Hepatocyte (in vitro differentiated cells): ENCODE measurements around the gene ADGRL1.
"Not testable (repeated sequence)": the region's sequence is repeated elsewhere in the genome, so short reads cannot be mapped to it uniquely, and the experiment has no call there.

Source experiments
- EZH2 ChIP-seq: fragments of 200-600 bp; sonication (generic); IDR thresholded peaks from 2 replicates; pipeline ENCODE4 v1.6.1; 2016; ENCODE audit warnings: antibody characterized with exemption, mild to moderate bottlenecking, borderline replicate concordance
- EZH2phosphoT487 ChIP-seq: fragments of 200-600 bp; sonication (generic); IDR thresholded peaks from one replicate; pipeline ENCODE4 v1.6.1; 2018; ENCODE audit warnings: antibody characterized with exemption, mild to moderate bottlenecking, low read depth, moderate library complexity; ENCODE audit not compliant: unreplicated experiment, severe bottlenecking
- TF ChIP-seq, protein P1 (sequence below): fragments of 200-600 bp; sonication (generic); IDR thresholded peaks from 2 replicates; pipeline ENCODE4 v1.5.1; 2016; ENCODE audit warnings: antibody characterized with exemption, mild to moderate bottlenecking; ENCODE audit not compliant: poor library complexity

DNA sequence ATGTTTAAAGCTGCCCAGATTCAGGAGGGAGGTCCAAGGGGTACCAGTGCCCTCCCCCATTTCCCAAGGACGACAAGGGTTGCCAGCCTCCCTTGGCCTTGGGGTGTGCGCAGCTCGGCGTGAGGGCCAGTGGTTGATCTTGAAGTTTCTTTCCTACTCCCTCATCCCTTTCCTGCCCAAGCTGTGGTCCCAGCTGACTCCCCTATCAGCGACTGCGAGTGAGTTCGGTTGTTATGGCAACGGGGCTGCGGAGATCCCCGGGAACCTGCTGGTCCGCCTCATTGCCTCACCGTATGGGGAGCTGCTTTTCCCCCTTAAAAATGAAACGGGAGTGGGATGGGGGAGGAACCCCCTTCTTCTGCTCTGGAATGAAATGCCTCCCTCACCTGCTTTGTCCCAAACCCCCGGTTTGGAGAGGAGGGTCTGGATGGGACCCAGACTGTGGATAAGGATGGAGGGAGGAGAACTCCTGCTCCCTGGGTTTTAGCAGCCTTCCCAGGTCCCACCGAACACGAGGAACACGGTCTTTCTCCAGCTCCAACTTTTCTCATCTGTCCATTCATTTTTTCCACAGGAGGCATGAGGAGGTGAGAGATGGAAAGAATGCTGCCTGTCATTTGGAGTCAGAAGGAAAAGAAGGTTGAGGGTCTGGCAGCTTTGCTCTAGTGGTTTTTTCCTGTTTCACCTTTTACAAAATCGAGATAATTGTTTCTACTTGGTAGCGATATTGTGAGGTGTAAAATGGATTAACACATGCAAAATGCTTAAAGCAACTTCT lies 48.0 kb upstream of the ADGRL1 start:
- TF ChIP-seq, protein P1, sequence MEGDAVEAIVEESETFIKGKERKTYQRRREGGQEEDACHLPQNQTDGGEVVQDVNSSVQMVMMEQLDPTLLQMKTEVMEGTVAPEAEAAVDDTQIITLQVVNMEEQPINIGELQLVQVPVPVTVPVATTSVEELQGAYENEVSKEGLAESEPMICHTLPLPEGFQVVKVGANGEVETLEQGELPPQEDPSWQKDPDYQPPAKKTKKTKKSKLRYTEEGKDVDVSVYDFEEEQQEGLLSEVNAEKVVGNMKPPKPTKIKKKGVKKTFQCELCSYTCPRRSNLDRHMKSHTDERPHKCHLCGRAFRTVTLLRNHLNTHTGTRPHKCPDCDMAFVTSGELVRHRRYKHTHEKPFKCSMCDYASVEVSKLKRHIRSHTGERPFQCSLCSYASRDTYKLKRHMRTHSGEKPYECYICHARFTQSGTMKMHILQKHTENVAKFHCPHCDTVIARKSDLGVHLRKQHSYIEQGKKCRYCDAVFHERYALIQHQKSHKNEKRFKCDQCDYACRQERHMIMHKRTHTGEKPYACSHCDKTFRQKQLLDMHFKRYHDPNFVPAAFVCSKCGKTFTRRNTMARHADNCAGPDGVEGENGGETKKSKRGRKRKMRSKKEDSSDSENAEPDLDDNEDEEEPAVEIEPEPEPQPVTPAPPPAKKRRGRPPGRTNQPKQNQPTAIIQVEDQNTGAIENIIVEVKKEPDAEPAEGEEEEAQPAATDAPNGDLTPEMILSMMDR: not testable (repeated sequence)
- not testable (repeated sequence) for TF ChIP-seq EZH2, EZH2phosphoT487
